Astrocyte of the spinal cord (primary cell): Measurements from ENCODE around the gene LZTS2.
"Not testable (repeated sequence)": the region's sequence is repeated elsewhere in the genome, so short reads cannot be mapped to it uniquely, and the experiment has no call there.

Experiments used
- DNase-seq: peaks from one replicate; pipeline ENCODE4 v3.0.0; 2011; ENCODE audit warnings: low read depth, low spot score
- H3K4me3 ChIP-seq: 2 replicates; pipeline ENCODE4 v1.5.1; 2011; ENCODE audit warnings: low read depth, mild to moderate bottlenecking, low read length, moderate library complexity
- in situ Hi-C: cut with HindIII; loops from 2 replicates; pipeline ENCODE4 v1.10.0; 2017; ENCODE audit warnings: low sequenced_read_pairs
- TF ChIP-seq, protein P1 (sequence below): IDR thresholded peaks from 2 replicates; pipeline ENCODE4 v1.5.1; 2012; ENCODE audit warnings: low read depth, mild to moderate bottlenecking, low read length, inconsistent platforms

The LZTS2 gene

DNA sequence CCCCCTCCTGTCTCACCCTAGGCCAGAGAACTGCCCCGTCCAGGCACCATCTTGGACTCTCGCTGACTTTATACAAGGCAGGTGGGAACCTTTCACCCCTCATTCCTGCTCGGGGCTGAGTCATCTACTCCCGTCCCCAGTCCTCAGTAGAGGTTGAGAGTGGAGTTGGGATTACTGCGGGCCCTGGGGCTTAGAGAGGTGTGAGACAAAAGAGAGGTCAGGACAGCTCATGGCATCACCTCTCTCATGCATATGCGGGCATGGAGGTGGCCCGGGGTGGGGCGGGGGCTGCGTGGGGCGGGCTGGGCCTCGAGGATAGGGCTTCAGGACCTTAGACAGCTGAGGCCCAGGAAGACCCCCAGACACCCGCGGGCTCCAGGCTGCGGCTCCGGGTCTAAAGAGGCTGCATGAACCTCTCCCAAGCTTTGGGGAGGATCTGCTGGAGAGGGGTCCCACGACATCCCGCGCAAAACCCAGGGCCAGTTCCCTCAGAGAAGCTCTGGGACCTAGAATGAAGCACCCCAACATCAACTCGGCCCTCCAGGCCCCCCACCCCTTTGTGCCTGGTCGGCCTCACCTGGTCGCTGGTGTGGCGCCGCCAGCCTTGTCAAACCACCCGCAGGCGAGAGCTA, 31.0 kb downstream of the LZTS2 start:
- TF ChIP-seq, protein P1, sequence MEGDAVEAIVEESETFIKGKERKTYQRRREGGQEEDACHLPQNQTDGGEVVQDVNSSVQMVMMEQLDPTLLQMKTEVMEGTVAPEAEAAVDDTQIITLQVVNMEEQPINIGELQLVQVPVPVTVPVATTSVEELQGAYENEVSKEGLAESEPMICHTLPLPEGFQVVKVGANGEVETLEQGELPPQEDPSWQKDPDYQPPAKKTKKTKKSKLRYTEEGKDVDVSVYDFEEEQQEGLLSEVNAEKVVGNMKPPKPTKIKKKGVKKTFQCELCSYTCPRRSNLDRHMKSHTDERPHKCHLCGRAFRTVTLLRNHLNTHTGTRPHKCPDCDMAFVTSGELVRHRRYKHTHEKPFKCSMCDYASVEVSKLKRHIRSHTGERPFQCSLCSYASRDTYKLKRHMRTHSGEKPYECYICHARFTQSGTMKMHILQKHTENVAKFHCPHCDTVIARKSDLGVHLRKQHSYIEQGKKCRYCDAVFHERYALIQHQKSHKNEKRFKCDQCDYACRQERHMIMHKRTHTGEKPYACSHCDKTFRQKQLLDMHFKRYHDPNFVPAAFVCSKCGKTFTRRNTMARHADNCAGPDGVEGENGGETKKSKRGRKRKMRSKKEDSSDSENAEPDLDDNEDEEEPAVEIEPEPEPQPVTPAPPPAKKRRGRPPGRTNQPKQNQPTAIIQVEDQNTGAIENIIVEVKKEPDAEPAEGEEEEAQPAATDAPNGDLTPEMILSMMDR: no peak
- peak overlapping the region; percentile 91 for H3K4me3 ChIP-seq
- no peak for DNase-seq
- in situ Hi-C loops: no loop called here

GRCh38 chr10:101031128-101031795, 31.7 kb downstream of the LZTS2 start, which contains the start of the genes PDZD7 and SFXN3:
Gene PDZD7 (minus strand): TSS chr10:101031129. CDS start chr10:101030219, 910 bp downstream.
Gene SFXN3 (plus strand): TSS chr10:101031234. CDS start chr10:101034695, 3,461 bp downstream.
- peak within 1 kb of the TSS; percentile 91 for H3K4me3 ChIP-seq
- TF ChIP-seq, protein P1: no peak
- in situ Hi-C loops: no loop called here
- peak; percentile 94 for DNase-seq

GRCh38 chr10:101031796-101032636, 32.4 kb downstream of the LZTS2 start:
- in situ Hi-C loops: no loop called here
- H3K4me3 ChIP-seq: peak overlapping the region; percentile 91
- DNase-seq: peak; percentile 80
- TF ChIP-seq, protein P1: no peak

GRCh38 chr10:101032637-101033224, 33.1 kb downstream of the LZTS2 start:
- in situ Hi-C loops: no loop called here
- peak overlapping the region; percentile 91 for H3K4me3 ChIP-seq
- peak; percentile 89 for DNase-seq
- TF ChIP-seq, protein P1: no peak

DNA sequence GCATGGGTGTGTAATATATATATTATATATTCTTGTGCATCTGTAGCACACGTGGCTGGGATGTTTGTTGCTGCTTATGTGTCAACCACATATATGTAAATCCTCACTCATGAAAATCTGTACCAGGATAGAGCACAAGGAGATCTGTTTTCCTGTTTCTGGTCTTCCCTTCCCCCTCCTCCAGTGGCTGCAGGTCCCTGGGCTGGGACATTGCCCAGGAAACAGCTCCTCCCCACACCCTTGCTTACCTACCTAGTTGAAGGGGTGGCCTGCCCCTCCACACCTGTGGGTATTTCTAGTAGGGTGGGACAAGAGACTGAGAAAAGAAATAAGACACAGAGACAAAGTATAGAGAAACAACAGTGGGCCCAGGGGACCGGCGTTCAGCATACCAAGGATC, 33.7 kb downstream of the LZTS2 start:
- peak overlapping the region; percentile 91 for H3K4me3 ChIP-seq
- TF ChIP-seq, protein P1: no peak
- in situ Hi-C loops: no loop called here
- no peak for DNase-seq

GRCh38 chr10:101034404-101034803, 34.8 kb downstream of the LZTS2 start:
- H3K4me3 ChIP-seq, DNase-seq, in situ Hi-C loops: not testable (repeated sequence)
